ENCODE results near the gene MYO18A. TPM values are rescaled to one million over a fixed set of nuclear protein-coding genes. Genes with fewer than 3 reads are reported as not detected.

The MYO18A gene
- total RNA-seq, 1 donor = 39.8 TPM

- DNase-seq (ENCODE audit: insufficient read length, low spot score, missing footprints) = peak; percentile 47
These were observed 14.9 kb downstream of the MYO18A start for GRCh38 chr17:29165261-29165660.

GRCh38 chr17:29163563-29163962 lies 16.6 kb downstream of the MYO18A start:
- peaks cover 41% of the 10 kb centered on the region for H3K4me1 ChIP-seq (ENCODE audit: insufficient read depth, low read length)
- H3K27ac ChIP-seq (ENCODE audit: low read depth, low read length) = no peak overlapping the region
- peak; percentile 86 for DNase-seq (ENCODE audit: insufficient read length, low spot score, missing footprints)
- no peak overlapping the region for H2AFZ ChIP-seq (ENCODE audit: low read length)
- peaks cover 39% of the 10 kb centered on the region for H4K20me1 ChIP-seq (ENCODE audit: insufficient read depth, low read length)
- no peak for TF ChIP-seq CTCF (IDR thresholded peaks at IDR 0.05; ENCODE audit: extremely low read depth, low read depth, low read length)
- H3K27me3 ChIP-seq (ENCODE audit: insufficient read depth, low read length) = no peaks in the 10 kb centered on the region
- H3K79me2 ChIP-seq (ENCODE audit: insufficient read depth, low read length) = peaks cover 13% of the 10 kb centered on the region
- no peaks in the 10 kb centered on the region for H3K9me3 ChIP-seq (ENCODE audit: low read depth, low read length)
- peak overlapping the region; percentile 48 for H3K4me2 ChIP-seq (ENCODE audit: insufficient read depth, low read length)
- H3K36me3 ChIP-seq (ENCODE audit: insufficient read depth, low read length) = peaks cover 14% of the 10 kb centered on the region
- peak overlapping the region; percentile 19 for H3K4me3 ChIP-seq (ENCODE audit: insufficient read depth, low read length)

More at GRCh38 chr17:29165261-29165660, 14.9 kb downstream of the MYO18A start:
- Histone ChIP-seq H3K9me3 (ENCODE audit: low read depth, low read length) (no peaks in the 10 kb centered on the region), H2AFZ (ENCODE audit: low read length) (no peak overlapping the region), H3K4me1 (ENCODE audit: insufficient read depth, low read length) (peaks cover 29% of the 10 kb centered on the region), H3K27me3 (ENCODE audit: insufficient read depth, low read length) (no peaks in the 10 kb centered on the region), H3K36me3 (ENCODE audit: insufficient read depth, low read length) (peaks cover 14% of the 10 kb centered on the region), H4K20me1 (ENCODE audit: insufficient read depth, low read length) (peaks cover 44% of the 10 kb centered on the region), H3K27ac (ENCODE audit: low read depth, low read length) (no peak overlapping the region), H3K79me2 (ENCODE audit: insufficient read depth, low read length) (peaks cover 4% of the 10 kb centered on the region), H3K4me3 (ENCODE audit: insufficient read depth, low read length) (no peak overlapping the region), H3K4me2 (ENCODE audit: insufficient read depth, low read length) (no peak overlapping the region)
- no peak for TF ChIP-seq CTCF (IDR thresholded peaks at IDR 0.05; ENCODE audit: extremely low read depth, low read depth, low read length)

GRCh38 chr17:29162909-29163341 lies 17.3 kb downstream of the MYO18A start:
- peaks cover 32% of the 10 kb centered on the region for H4K20me1 ChIP-seq (ENCODE audit: insufficient read depth, low read length)
- no peak overlapping the region for H3K27ac ChIP-seq (ENCODE audit: low read depth, low read length)
- no peaks in the 10 kb centered on the region for H3K27me3 ChIP-seq (ENCODE audit: insufficient read depth, low read length)
- peak overlapping the region; percentile 48 for H3K4me2 ChIP-seq (ENCODE audit: insufficient read depth, low read length)
- no peak overlapping the region for H2AFZ ChIP-seq (ENCODE audit: low read length)
- H3K79me2 ChIP-seq (ENCODE audit: insufficient read depth, low read length) = peaks cover 14% of the 10 kb centered on the region
- peaks cover 14% of the 10 kb centered on the region for H3K36me3 ChIP-seq (ENCODE audit: insufficient read depth, low read length)
- H3K4me1 ChIP-seq (ENCODE audit: insufficient read depth, low read length) = peaks cover 42% of the 10 kb centered on the region
- no peak for TF ChIP-seq CTCF (IDR thresholded peaks at IDR 0.05; ENCODE audit: extremely low read depth, low read depth, low read length)
- no peaks in the 10 kb centered on the region for H3K9me3 ChIP-seq (ENCODE audit: low read depth, low read length)
- no peak overlapping the region for H3K4me3 ChIP-seq (ENCODE audit: insufficient read depth, low read length)
- peak; percentile 81 for DNase-seq (ENCODE audit: insufficient read length, low spot score, missing footprints)

- Histone ChIP-seq H3K4me3 (ENCODE audit: insufficient read depth, low read length) (no peak overlapping the region), H3K4me1 (ENCODE audit: insufficient read depth, low read length) (peaks cover 42% of the 10 kb centered on the region), H3K27me3 (ENCODE audit: insufficient read depth, low read length) (no peaks in the 10 kb centered on the region), H3K79me2 (ENCODE audit: insufficient read depth, low read length) (peaks cover 17% of the 10 kb centered on the region), H2AFZ (ENCODE audit: low read length) (no peak overlapping the region), H3K27ac (ENCODE audit: low read depth, low read length) (no peak overlapping the region), H3K4me2 (ENCODE audit: insufficient read depth, low read length) (peak overlapping the region; percentile 48), H3K36me3 (ENCODE audit: insufficient read depth, low read length) (peaks cover 14% of the 10 kb centered on the region), H3K9me3 (ENCODE audit: low read depth, low read length) (no peaks in the 10 kb centered on the region), H4K20me1 (ENCODE audit: insufficient read depth, low read length) (peaks cover 28% of the 10 kb centered on the region)
- DNase-seq (ENCODE audit: insufficient read length, low spot score, missing footprints) = peak; percentile 25
- no peak for TF ChIP-seq CTCF (IDR thresholded peaks at IDR 0.05; ENCODE audit: extremely low read depth, low read depth, low read length)
These were observed 17.9 kb downstream of the MYO18A start for GRCh38 chr17:29162082-29162908.

All from osteoblast (primary cell).